CD8-positive, alpha-beta memory T cell (primary cell): ENCODE data around the gene TMEM164. TPM values are rescaled to one million over a fixed set of nuclear protein-coding genes. Genes with fewer than 3 reads are reported as not detected.

Source experiments
- CTCF ChIA-PET: fragments of 350-600 bp; sonication (Branson Sonifier 250); formaldehyde crosslinking; loops from one replicate; lab custom pipeline; 2021; ENCODE audit warnings: antibody characterized with exemption; lab: Charles Lee
- POLR2A ChIA-PET: fragments of 350-600 bp; sonication (Branson Sonifier 250); formaldehyde crosslinking; loops from one replicate; lab custom pipeline; 2021; ENCODE audit warnings: antibody characterized with exemption; lab: Charles Lee
- DNase-seq, 5 donors: peaks; one replicate each; pipeline versions ENCODE4 v3.0.0 to v3.0.0-alpha.2; 2020 to 2022; ENCODE audit warnings: mixed read lengths in 1 of 5
- H3K27ac ChIP-seq: one replicate; pipeline ENCODE4 v1.7.0; 2013; ENCODE audit warnings: low read depth, mild to moderate bottlenecking, low read length, moderate library complexity
- H3K27me3 ChIP-seq: 2 replicates; pipeline ENCODE4 v1.7.0; 2013; ENCODE audit warnings: low read length, mild to moderate bottlenecking; ENCODE audit not compliant: insufficient read depth, poor library complexity, severe bottlenecking
- H3K36me3 ChIP-seq: 2 replicates; pipeline ENCODE4 v1.7.0; 2013; ENCODE audit warnings: mild to moderate bottlenecking, low read length, moderate library complexity; ENCODE audit not compliant: insufficient read depth
- H3K4me1 ChIP-seq: 2 replicates; pipeline ENCODE4 v1.7.0; 2013; ENCODE audit warnings: mild to moderate bottlenecking, low read length, moderate library complexity; ENCODE audit not compliant: insufficient read depth
- H3K4me3 ChIP-seq: 2 replicates; pipeline ENCODE4 v1.7.0; 2013; ENCODE audit warnings: mild to moderate bottlenecking, low read length
- H3K9me3 ChIP-seq: 2 replicates; pipeline ENCODE4 v1.7.0; 2013; ENCODE audit warnings: mild to moderate bottlenecking, low read length
- H3K27ac Mint-ChIP-seq, 8 donors: one replicate each; pipeline ENCODE4 v1.8.0; 2020 to 2021; ENCODE audit warnings: mixed read lengths in 8 of 8, mild to moderate bottlenecking in 6 of 8, inconsistent platforms in 3 of 8, moderate library complexity in 3 of 8
- H3K27me3 Mint-ChIP-seq, 2 donors: one replicate each; pipeline ENCODE4 v1.8.0; 2020 to 2021; ENCODE audit warnings: mixed read lengths in 2 of 2, mild to moderate bottlenecking in 1 of 2, moderate library complexity in 1 of 2
- H3K36me3 Mint-ChIP-seq, 3 donors: one replicate each; pipeline ENCODE4 v1.8.0; 2020 to 2021; ENCODE audit warnings: mixed read lengths in 3 of 3, inconsistent platforms in 1 of 3, mild to moderate bottlenecking in 1 of 3
- H3K4me1 Mint-ChIP-seq, 3 donors: one replicate each; pipeline ENCODE4 v1.8.0; 2020 to 2021; ENCODE audit warnings: mixed read lengths in 3 of 3, inconsistent platforms in 1 of 3, mild to moderate bottlenecking in 1 of 3
- H3K4me3 Mint-ChIP-seq, 7 donors: one replicate each; pipeline ENCODE4 v1.8.0; 2020 to 2021; ENCODE audit warnings: mixed read lengths in 7 of 7, mild to moderate bottlenecking in 6 of 7, moderate library complexity in 4 of 7, inconsistent platforms in 2 of 7
- H3K9me3 Mint-ChIP-seq, 5 donors: one replicate each; pipeline ENCODE4 v1.8.0; 2020 to 2022; ENCODE audit warnings: mixed read lengths in 5 of 5, mild to moderate bottlenecking in 3 of 5, moderate library complexity in 2 of 5, inconsistent platforms in 1 of 5
- polyA plus RNA-seq: library from polyadenylated mRNA; unstranded; fragments of 300-500 nt; fragmentation: Illumina TruSeq; gene quantifications from one replicate; pipeline ENCODE4 v1.2.3, GENCODE V29; 2021
- total RNA-seq, 2 experiments: library from RNA; stranded (reverse); gene quantifications; one replicate each; pipeline ENCODE4 v1.2.3, GENCODE V29; 2021

The TMEM164 gene
- total and polyA plus RNA-seq, 3 experiments from 2014 or later: 3.2 to 13.2 (median 11.6) TPM

DNA sequence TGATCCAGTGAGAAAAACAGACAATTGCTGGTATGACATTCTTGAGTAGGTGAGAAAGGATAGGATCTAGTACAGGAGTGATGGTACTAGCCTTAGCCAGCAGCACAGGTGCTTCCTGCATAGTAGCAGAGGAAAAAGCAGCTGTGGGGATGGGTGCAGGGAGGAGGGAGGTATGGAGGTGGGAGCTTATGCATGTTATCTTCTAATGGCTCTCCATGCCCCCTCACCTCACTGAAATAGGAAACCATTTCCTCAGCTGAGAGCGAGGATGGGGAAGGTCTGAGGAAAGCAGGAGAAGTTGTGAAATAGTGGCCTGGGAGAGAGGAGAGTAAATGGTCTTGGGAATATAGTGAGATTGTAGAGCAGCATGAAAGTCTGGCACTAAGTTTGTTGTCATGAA, 136.3 kb downstream of the TMEM164 start:
- ChIA-PET POLR2A (no interaction called here), CTCF (no interaction called here)
- H3K9me3 ChIP-seq: no peaks in the 10 kb centered on the region
- no peaks in the 10 kb centered on the region for H3K4me1 Mint-ChIP-seq
- no peaks in the 10 kb centered on the region for H3K4me1 ChIP-seq
- no peak overlapping the region for H3K4me3 ChIP-seq
- no peak for DNase-seq
- no peaks in the 10 kb centered on the region for H3K36me3 Mint-ChIP-seq
- no peaks in the 10 kb centered on the region for H3K9me3 Mint-ChIP-seq
- H3K36me3 ChIP-seq: no peaks in the 10 kb centered on the region
- H3K27ac Mint-ChIP-seq: no peak overlapping the region
- no peaks in the 10 kb centered on the region for H3K27me3 ChIP-seq
- H3K27ac ChIP-seq: no peak overlapping the region
- peaks cover 0 to 2% of the 10 kb centered on the region in 2 donors for H3K27me3 Mint-ChIP-seq
- no peak overlapping the region for H3K4me3 Mint-ChIP-seq

DNA sequence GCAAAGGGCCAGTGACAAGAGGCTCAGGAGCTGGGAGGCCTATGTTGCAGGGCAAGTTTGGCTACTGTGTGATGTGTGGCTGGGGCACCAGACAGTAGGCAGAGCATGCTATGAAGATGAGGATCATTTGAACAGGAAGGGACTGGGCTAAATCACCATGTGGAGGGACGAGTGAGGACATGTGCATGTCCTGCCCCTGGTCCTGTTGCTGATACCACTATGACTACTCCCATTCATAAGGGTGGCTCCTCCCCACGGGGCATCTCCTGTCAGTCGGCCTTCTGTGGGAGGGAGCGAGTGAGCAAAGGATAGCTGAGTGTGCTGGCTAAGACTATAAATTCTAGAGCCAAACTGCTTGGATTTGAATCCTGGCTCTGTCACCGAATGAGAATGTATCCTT, 139.2 kb downstream of the TMEM164 start:
- H3K27ac Mint-ChIP-seq: peak overlapping the region in 2 of 8 donors; percentile 5 to 62

DNA sequence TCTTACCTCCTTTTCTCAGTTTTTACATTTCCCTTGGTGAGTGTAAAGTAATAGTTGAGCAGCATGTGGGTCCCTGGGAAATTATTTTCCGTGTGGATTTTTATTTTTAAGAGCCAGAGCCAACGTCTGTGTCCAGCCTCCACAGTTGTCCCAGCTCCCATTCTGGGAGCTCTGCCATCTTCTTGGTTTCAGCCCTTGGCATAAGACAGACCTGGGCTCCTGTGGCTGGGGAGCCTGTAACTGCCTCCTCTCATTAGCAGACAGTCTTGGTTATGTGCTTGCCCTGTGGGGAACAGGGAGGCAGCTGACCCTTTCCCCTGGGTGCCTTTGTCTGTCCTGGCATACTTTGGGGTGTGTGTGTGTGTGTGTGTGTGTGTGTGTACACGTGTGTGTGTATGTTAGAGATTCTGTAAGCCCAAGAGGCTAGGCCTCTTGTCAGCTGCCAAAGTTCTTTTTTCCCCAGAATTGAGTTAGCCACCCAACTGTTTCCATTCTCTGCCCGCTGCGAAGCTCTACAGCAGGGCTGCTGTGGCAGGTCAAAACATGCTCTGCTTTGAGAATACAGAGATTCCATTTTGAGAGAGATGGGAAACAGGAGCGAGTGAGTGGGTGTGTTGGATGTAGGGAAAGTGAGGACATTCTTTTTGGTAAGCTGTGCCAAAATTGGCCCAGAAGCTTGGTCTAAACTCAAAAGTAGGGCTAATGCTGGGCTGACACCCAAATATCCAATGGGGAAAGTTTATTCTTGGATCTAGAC, 140.7 kb downstream of the TMEM164 start:
- Histone ChIP-seq H3K9me3 (no peaks in the 10 kb centered on the region), H3K36me3 (no peaks in the 10 kb centered on the region), H3K4me3 (no peak overlapping the region), H3K27ac (no peak overlapping the region), H3K27me3 (no peaks in the 10 kb centered on the region), H3K4me1 (peaks cover 6% of the 10 kb centered on the region)
- no peak overlapping the region for H3K4me3 Mint-ChIP-seq
- H3K27ac Mint-ChIP-seq: no peak overlapping the region
- peaks cover 5 to 11% (median 11%) of the 10 kb centered on the region in 3 donors for H3K4me1 Mint-ChIP-seq
- ChIA-PET CTCF (interaction anchor here (1.3 to 1.6 kb wide), 2 partner anchors 12 to 270 kb away, joined by 3 to 4 read pairs; no protein-coding TSS in a partner anchor), POLR2A (no interaction called here)
- H3K36me3 Mint-ChIP-seq: peaks cover 0 to 9% (median 0%) of the 10 kb centered on the region in 3 donors
- H3K27me3 Mint-ChIP-seq: peaks cover 0 to 4% of the 10 kb centered on the region in 2 donors
- no peaks in the 10 kb centered on the region for H3K9me3 Mint-ChIP-seq
- no peak for DNase-seq

More for the DNA sequence above, 139.2 kb downstream of the TMEM164 start:
- H3K27me3 ChIP-seq: no peaks in the 10 kb centered on the region
- ChIA-PET CTCF (interaction anchor here (1.3 kb wide), 1 partner anchor 271 kb away, joined by 3 read pairs; no protein-coding TSS in a partner anchor), POLR2A (no interaction called here)
- Mint-ChIP-seq H3K9me3 (no peaks in the 10 kb centered on the region), H3K36me3 (no peaks in the 10 kb centered on the region), H3K27me3 (peaks cover 0 to 3% of the 10 kb centered on the region in 2 donors), H3K4me3 (no peak overlapping the region), H3K4me1 (peaks cover 5 to 11% (median 11%) of the 10 kb centered on the region in 3 donors)
- H3K36me3 ChIP-seq: no peaks in the 10 kb centered on the region
- no peak overlapping the region for H3K4me3 ChIP-seq
- H3K9me3 ChIP-seq: no peaks in the 10 kb centered on the region
- peaks cover 6% of the 10 kb centered on the region for H3K4me1 ChIP-seq
- H3K27ac ChIP-seq: no peak overlapping the region
- DNase-seq: no peak

DNA sequence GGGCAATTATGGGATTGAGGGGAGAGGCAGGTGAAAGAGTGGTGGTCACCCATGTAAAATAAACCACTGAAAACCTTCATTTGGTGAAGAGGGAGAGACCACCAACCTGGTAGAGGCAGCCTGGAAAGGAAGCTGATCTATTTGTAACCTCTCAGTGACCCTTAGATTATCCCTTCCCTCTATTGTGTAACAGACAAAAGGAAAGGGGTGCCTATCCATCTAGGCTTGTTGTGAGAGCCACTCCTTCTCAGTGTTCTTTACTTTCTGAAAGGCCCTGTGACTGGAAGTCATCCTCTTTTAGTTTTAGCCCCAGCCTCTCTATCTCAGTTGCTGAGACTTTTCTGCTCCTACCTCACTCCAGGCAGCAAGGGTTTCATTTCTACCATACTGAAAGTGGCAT, 142.4 kb downstream of the TMEM164 start:
- Histone ChIP-seq H3K4me1 (peaks cover 6% of the 10 kb centered on the region), H3K9me3 (no peaks in the 10 kb centered on the region), H3K27ac (no peak overlapping the region), H3K27me3 (no peaks in the 10 kb centered on the region), H3K36me3 (no peaks in the 10 kb centered on the region), H3K4me3 (no peak overlapping the region)
- ChIA-PET CTCF (interaction anchor here (1.7 to 1.9 kb wide), 2 partner anchors 13 to 270 kb away, joined by 6 to 10 read pairs; no protein-coding TSS in a partner anchor), POLR2A (no interaction called here)
- Mint-ChIP-seq H3K4me3 (no peak overlapping the region), H3K27me3 (peaks cover 0 to 4% of the 10 kb centered on the region in 2 donors), H3K4me1 (peaks cover 5 to 11% (median 11%) of the 10 kb centered on the region in 3 donors), H3K9me3 (no peaks in the 10 kb centered on the region), H3K36me3 (peaks cover 0 to 21% (median 2%) of the 10 kb centered on the region in 3 donors), H3K27ac (peak overlapping the region in 2 of 8 donors; percentile 25 to 62)
- DNase-seq: no peak

DNA sequence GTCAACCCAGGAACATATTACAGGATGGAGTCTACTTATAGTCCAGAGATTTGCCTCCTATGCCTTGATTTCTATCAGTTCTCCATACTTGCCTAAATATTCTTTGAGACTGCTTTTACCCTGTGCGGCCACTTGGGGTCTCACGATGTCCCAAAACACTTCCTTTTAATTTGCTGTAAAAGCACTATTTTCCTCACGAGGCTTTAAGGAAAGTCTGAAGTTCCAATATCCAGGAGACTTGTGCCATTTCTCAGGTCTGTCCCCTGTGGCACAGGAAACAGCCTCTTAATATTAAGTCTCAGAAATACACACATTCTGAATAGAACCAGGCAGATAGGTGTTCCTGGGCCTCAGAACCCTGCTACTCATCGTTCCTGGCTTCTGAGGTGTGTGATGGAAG, 142.9 kb downstream of the TMEM164 start:
- Histone ChIP-seq H3K4me1 (peaks cover 6% of the 10 kb centered on the region), H3K27ac (no peak overlapping the region), H3K4me3 (no peak overlapping the region), H3K27me3 (no peaks in the 10 kb centered on the region), H3K9me3 (no peaks in the 10 kb centered on the region), H3K36me3 (no peaks in the 10 kb centered on the region)
- H3K4me3 Mint-ChIP-seq: no peak overlapping the region
- CTCF ChIA-PET: interaction anchor here (0.7 to 2.8 kb wide), 19 partner anchors 9 to 289 kb away, joined by 3 to 22 read pairs (median 4); no protein-coding TSS in a partner anchor
- peaks cover 5 to 11% (median 11%) of the 10 kb centered on the region in 3 donors for H3K4me1 Mint-ChIP-seq
- no peak for DNase-seq
- no peaks in the 10 kb centered on the region for H3K9me3 Mint-ChIP-seq
- H3K27me3 Mint-ChIP-seq: peaks cover 0 to 4% of the 10 kb centered on the region in 2 donors
- peak overlapping the region in 1 of 8 donors; percentile 25 for H3K27ac Mint-ChIP-seq
- peaks cover 0 to 21% (median 2%) of the 10 kb centered on the region in 3 donors for H3K36me3 Mint-ChIP-seq
- POLR2A ChIA-PET: no interaction called here

DNA sequence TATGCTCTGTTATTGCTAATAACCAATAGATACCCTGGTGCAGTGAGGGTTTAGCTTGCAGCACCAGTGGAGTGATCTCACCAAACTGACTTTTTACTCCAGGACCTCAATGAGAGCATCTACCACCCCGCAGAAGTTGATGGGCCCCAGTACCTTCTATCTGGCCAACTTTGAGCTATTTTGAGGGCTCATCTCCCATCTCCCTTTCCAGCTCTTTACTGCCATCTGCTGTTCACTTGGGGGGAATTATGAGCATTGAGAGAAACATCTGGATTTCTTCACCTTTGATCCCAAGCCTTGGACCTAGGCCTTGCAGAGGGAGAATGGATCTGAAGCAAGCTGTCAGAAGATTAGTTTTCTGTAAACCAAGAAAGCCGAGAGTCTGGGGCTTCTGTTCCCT, 143.6 kb downstream of the TMEM164 start:
- DNase-seq: peak in 2 of 5 donors; percentile 14 to 17
- Mint-ChIP-seq H3K27ac (peak overlapping the region in 1 of 8 donors; percentile 60), H3K4me1 (peaks cover 5 to 11% (median 11%) of the 10 kb centered on the region in 3 donors), H3K9me3 (no peaks in the 10 kb centered on the region), H3K4me3 (no peak overlapping the region), H3K27me3 (peaks cover 0 to 4% of the 10 kb centered on the region in 2 donors), H3K36me3 (peaks cover 0 to 21% (median 2%) of the 10 kb centered on the region in 3 donors)
- Histone ChIP-seq H3K27ac (no peak overlapping the region), H3K9me3 (no peaks in the 10 kb centered on the region), H3K4me1 (peaks cover 6% of the 10 kb centered on the region), H3K27me3 (no peaks in the 10 kb centered on the region), H3K4me3 (no peak overlapping the region), H3K36me3 (no peaks in the 10 kb centered on the region)
- POLR2A ChIA-PET: no interaction called here
- CTCF ChIA-PET: interaction anchor here (0.7 to 2.8 kb wide), 21 partner anchors 9 to 290 kb away, joined by 3 to 22 read pairs (median 4); no protein-coding TSS in a partner anchor

DNA sequence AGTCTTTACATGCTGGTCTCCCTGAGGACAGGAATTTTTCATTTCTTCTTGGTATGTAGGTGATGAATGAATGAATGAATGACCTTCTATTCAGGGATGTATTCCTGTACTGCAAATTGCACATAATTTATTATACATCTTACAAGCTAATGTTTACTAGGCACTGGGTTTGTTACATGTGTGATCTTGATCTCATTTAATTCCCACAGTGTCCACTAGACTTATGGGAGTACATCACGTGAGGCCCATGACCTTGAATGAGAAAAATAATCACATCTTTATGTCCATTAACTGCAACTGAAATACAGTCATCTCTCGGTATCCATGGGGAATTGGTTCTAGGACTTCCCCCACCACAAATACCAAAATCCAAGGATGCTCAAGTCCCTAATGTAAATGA, 150.3 kb downstream of the TMEM164 start:
- H3K9me3 ChIP-seq: no peaks in the 10 kb centered on the region
- CTCF ChIA-PET: interaction anchor here (13.0 kb wide), 1 partner anchor 257 kb away, joined by 211 read pairs; no protein-coding TSS in a partner anchor
- H3K27ac ChIP-seq: no peak overlapping the region
- Mint-ChIP-seq H3K36me3 (peaks cover 0 to 24% (median 2%) of the 10 kb centered on the region in 3 donors), H3K4me3 (no peak overlapping the region), H3K4me1 (no peaks in the 10 kb centered on the region), H3K27ac (peak overlapping the region in 1 of 8 donors; percentile 24), H3K9me3 (no peaks in the 10 kb centered on the region), H3K27me3 (peaks cover 0 to 2% of the 10 kb centered on the region in 2 donors)
- no peaks in the 10 kb centered on the region for H3K36me3 ChIP-seq
- no peak for DNase-seq
- no peaks in the 10 kb centered on the region for H3K4me1 ChIP-seq
- H3K27me3 ChIP-seq: no peaks in the 10 kb centered on the region
- H3K4me3 ChIP-seq: no peak overlapping the region
- POLR2A ChIA-PET: no interaction called here

DNA sequence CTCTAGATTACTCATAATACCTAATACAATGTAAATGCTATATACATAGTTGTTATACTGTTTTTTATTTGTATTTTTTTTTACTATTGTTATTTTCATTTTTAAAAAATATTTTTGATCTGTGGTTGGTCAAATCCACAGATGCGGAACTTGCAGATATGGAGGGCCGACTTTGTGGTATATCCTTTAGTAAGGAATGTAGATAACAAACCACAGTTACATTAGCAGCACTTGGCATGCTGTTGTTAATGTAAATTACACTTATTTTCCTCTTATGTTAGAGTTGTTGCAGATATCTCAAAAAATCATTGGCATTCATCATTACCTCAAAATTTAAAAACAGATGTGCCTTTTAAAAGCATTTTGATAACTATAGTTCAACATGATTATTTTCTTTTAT, 151.0 kb downstream of the TMEM164 start:
- CTCF ChIA-PET: interaction anchor here (13.0 kb wide), 1 partner anchor 256 kb away, joined by 211 read pairs; no protein-coding TSS in a partner anchor
- no peaks in the 10 kb centered on the region for H3K4me1 ChIP-seq
- peaks cover 0 to under 1% (median under 1%) of the 10 kb centered on the region in 3 donors for H3K4me1 Mint-ChIP-seq
- no peak overlapping the region for H3K27ac Mint-ChIP-seq
- peaks cover 0 to 22% (median 2%) of the 10 kb centered on the region in 3 donors for H3K36me3 Mint-ChIP-seq
- peaks cover 0 to under 1% (median 0%) of the 10 kb centered on the region in 5 donors for H3K9me3 Mint-ChIP-seq
- POLR2A ChIA-PET: no interaction called here
- H3K4me3 Mint-ChIP-seq: no peak overlapping the region
- DNase-seq: no peak
- no peak overlapping the region for H3K4me3 ChIP-seq
- no peaks in the 10 kb centered on the region for H3K27me3 ChIP-seq
- H3K27me3 Mint-ChIP-seq: peaks cover 0 to 2% of the 10 kb centered on the region in 2 donors
- no peaks in the 10 kb centered on the region for H3K36me3 ChIP-seq
- no peaks in the 10 kb centered on the region for H3K9me3 ChIP-seq
- no peak overlapping the region for H3K27ac ChIP-seq
